Measurements from ENCODE around the gene PXDC1. TPM values are rescaled to one million over a fixed set of nuclear protein-coding genes. Genes with fewer than 3 reads are reported as not detected.
"Not testable (repeated sequence)": the region's sequence is repeated elsewhere in the genome, so short reads cannot be mapped to it uniquely, and the experiment has no call there.

The PXDC1 gene
- total RNA-seq, 5 donors from 2014 or later (not counting 1 experiment from before 2014, with no cell fraction given): 0.30 to 1.2 (median 0.41) TPM

DNA sequence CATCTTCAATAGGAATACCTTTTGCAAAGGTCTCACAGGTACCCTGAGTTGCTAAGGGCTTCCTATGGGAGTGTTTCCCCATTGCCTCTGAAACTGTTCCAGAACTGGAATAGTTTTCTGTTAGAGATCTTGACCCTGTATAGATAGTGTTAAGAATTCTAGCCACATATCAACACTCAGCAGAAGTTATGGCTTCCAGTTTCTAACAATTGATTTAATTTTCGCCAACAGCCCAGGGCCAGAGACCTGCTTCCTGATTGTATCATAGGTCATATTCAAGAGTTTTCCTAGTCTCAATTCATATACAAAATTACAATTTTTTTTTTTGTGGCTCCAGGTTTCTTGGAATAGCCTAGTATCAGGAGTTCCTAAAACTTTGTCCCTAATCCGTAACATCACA, 61.0 kb downstream of the PXDC1 start:
- Histone ChIP-seq H3K4me3 (ENCODE audit: control insufficient read depth in 1 of 2, extremely low read depth in 1 of 2, low read length in 1 of 2) (no peak overlapping the region), H3K27me3 (replicated peaks in 1 of 2; ENCODE audit: control insufficient read depth in 2 of 2, extremely low read depth in 1 of 2, insufficient read depth in 2 of 2, low read length in 1 of 2) (no peaks in the 10 kb centered on the region), H3K4me1 (ENCODE audit: control insufficient read depth in 1 of 2, extremely low read depth in 1 of 2, insufficient read depth in 2 of 2, low read length in 2 of 2) (no peaks in the 10 kb centered on the region), H3K36me3 (ENCODE audit: control insufficient read depth in 2 of 2, extremely low read depth in 1 of 2, insufficient read depth in 1 of 2, low read length in 1 of 2) (no peaks in the 10 kb centered on the region), H3K9me3 (no peaks in the 10 kb centered on the region), H3K27ac (ENCODE audit: low read length) (no peak overlapping the region)
- peaks cover 0 to 6% (median 5%) of the 10 kb centered on the region in 3 donors for H3K4me1 Mint-ChIP-seq
- H3K9me3 Mint-ChIP-seq: no peaks in the 10 kb centered on the region
- DNase-seq (no peak), ATAC-seq (replicated peaks in 1 of 4) (no peak)
- POLR2A ChIA-PET: interaction anchor here in 1 of 2 donors (0.6 kb wide), 1 partner anchor 424 kb away, joined by 8 read pairs; no protein-coding TSS in a partner anchor
- H3K27me3 Mint-ChIP-seq: peaks cover 12% of the 10 kb centered on the region in 2 donors
- H3K27ac Mint-ChIP-seq: no peak overlapping the region
- H3K36me3 Mint-ChIP-seq: no peaks in the 10 kb centered on the region
- CTCF ChIA-PET: interaction anchor here (0.7 to 0.9 kb wide), 2 partner anchors 50 to 433 kb away, joined by 3 read pairs; no protein-coding TSS in a partner anchor
- H3K4me3 Mint-ChIP-seq: no peak overlapping the region
- WGBS (ENCODE audit: insufficient coverage): no CpG with 5 or more reads among the region's 2 CpGs

GRCh38 chr6:3687847-3688246, 63.7 kb downstream of the PXDC1 start:
- POLR2A ChIA-PET: no interaction called here

GRCh38 chr6:3683331-3683730, 68.2 kb downstream of the PXDC1 start:
- no peaks in the 10 kb centered on the region for H3K9me3 ChIP-seq
- no peak overlapping the region for H3K27ac Mint-ChIP-seq
- no peak for ATAC-seq (replicated peaks in 1 of 4)
- DNase-seq: no peak
- peaks cover 0 to 12% of the 10 kb centered on the region in 2 experiments for H3K27me3 ChIP-seq (replicated peaks in 1 of 2; ENCODE audit: control insufficient read depth in 2 of 2, extremely low read depth in 1 of 2, insufficient read depth in 2 of 2, low read length in 1 of 2)
- no peak overlapping the region for H3K27ac ChIP-seq (ENCODE audit: low read length)
- H3K4me3 Mint-ChIP-seq: no peak overlapping the region
- no peaks in the 10 kb centered on the region for H3K4me1 ChIP-seq (ENCODE audit: control insufficient read depth in 1 of 2, extremely low read depth in 1 of 2, insufficient read depth in 2 of 2, low read length in 2 of 2)
- peaks cover 0 to 7% (median 5%) of the 10 kb centered on the region in 3 donors for H3K9me3 Mint-ChIP-seq
- H3K36me3 ChIP-seq (ENCODE audit: control insufficient read depth in 2 of 2, extremely low read depth in 1 of 2, insufficient read depth in 1 of 2, low read length in 1 of 2): no peaks in the 10 kb centered on the region
- H3K4me1 Mint-ChIP-seq: peaks cover 0 to 6% (median 5%) of the 10 kb centered on the region in 3 donors
- ChIA-PET POLR2A (no interaction called here), CTCF (no interaction called here)
- H3K4me3 ChIP-seq (ENCODE audit: control insufficient read depth in 1 of 2, extremely low read depth in 1 of 2, low read length in 1 of 2): no peak overlapping the region
- no peaks in the 10 kb centered on the region for H3K36me3 Mint-ChIP-seq
- no CpG with 5 or more reads among the region's 6 CpGs for WGBS (ENCODE audit: insufficient coverage)
- peaks cover 20 to 41% of the 10 kb centered on the region in 2 donors for H3K27me3 Mint-ChIP-seq

More at GRCh38 chr6:3687847-3688246, 63.7 kb downstream of the PXDC1 start:
- Histone ChIP-seq H3K9me3 (no peaks in the 10 kb centered on the region), H3K27me3 (replicated peaks in 1 of 2; ENCODE audit: control insufficient read depth in 2 of 2, extremely low read depth in 1 of 2, insufficient read depth in 2 of 2, low read length in 1 of 2) (no peaks in the 10 kb centered on the region), H3K4me1 (ENCODE audit: control insufficient read depth in 1 of 2, extremely low read depth in 1 of 2, insufficient read depth in 2 of 2, low read length in 2 of 2) (no peaks in the 10 kb centered on the region), H3K4me3 (ENCODE audit: control insufficient read depth in 1 of 2, extremely low read depth in 1 of 2, low read length in 1 of 2) (no peak overlapping the region), H3K36me3 (ENCODE audit: control insufficient read depth in 2 of 2, extremely low read depth in 1 of 2, insufficient read depth in 1 of 2, low read length in 1 of 2) (no peaks in the 10 kb centered on the region), H3K27ac (ENCODE audit: low read length) (no peak overlapping the region)
- H3K36me3 Mint-ChIP-seq: no peaks in the 10 kb centered on the region
- 60% methylated on average over 1 of the region's 1 CpG for whole genome bisulfite sequencing (ENCODE audit: insufficient coverage)
- CTCF ChIA-PET: no interaction called here
- no peak overlapping the region for H3K4me3 Mint-ChIP-seq
- DNase-seq (peak in 1 of 35 experiments; percentile 5), ATAC-seq (replicated peaks in 1 of 4) (no peak)
- no peak overlapping the region for H3K27ac Mint-ChIP-seq
- no peaks in the 10 kb centered on the region for H3K9me3 Mint-ChIP-seq
- peaks cover 17 to 18% of the 10 kb centered on the region in 2 donors for H3K27me3 Mint-ChIP-seq
- H3K4me1 Mint-ChIP-seq: peaks cover 0 to 6% (median 5%) of the 10 kb centered on the region in 3 donors

- Mint-ChIP-seq H3K4me1 (no peaks in the 10 kb centered on the region), H3K27ac (no peak overlapping the region), H3K9me3 (peaks cover 6 to 8% (median 7%) of the 10 kb centered on the region in 3 donors), H3K36me3 (no peaks in the 10 kb centered on the region), H3K27me3 (peaks cover 18 to 53% of the 10 kb centered on the region in 2 donors), H3K4me3 (no peak overlapping the region)
- no peak overlapping the region for H3K27ac ChIP-seq (ENCODE audit: low read length)
- POLR2A ChIA-PET: interaction anchor here in 1 of 2 donors (0.6 kb wide), 1 partner anchor 120 kb away, joined by 3 read pairs; no protein-coding TSS in a partner anchor
- ATAC-seq (replicated peaks in 1 of 4) (no peak), DNase-seq (no peak)
- no peak overlapping the region for H3K4me3 ChIP-seq (ENCODE audit: control insufficient read depth in 1 of 2, extremely low read depth in 1 of 2, low read length in 1 of 2)
- 100% methylated on average over 2 of the region's 4 CpGs for WGBS (ENCODE audit: insufficient coverage)
- CTCF ChIA-PET: no interaction called here
- H3K4me1 ChIP-seq (ENCODE audit: control insufficient read depth in 1 of 2, extremely low read depth in 1 of 2, insufficient read depth in 2 of 2, low read length in 2 of 2): no peaks in the 10 kb centered on the region
- H3K27me3 ChIP-seq (replicated peaks in 1 of 2; ENCODE audit: control insufficient read depth in 2 of 2, extremely low read depth in 1 of 2, insufficient read depth in 2 of 2, low read length in 1 of 2): peaks cover 0 to 16% of the 10 kb centered on the region in 2 experiments
- H3K9me3 ChIP-seq: no peaks in the 10 kb centered on the region
- H3K36me3 ChIP-seq (ENCODE audit: control insufficient read depth in 2 of 2, extremely low read depth in 1 of 2, insufficient read depth in 1 of 2, low read length in 1 of 2): no peaks in the 10 kb centered on the region
These were observed 72.6 kb downstream of the PXDC1 start for GRCh38 chr6:3678946-3679345.

DNA sequence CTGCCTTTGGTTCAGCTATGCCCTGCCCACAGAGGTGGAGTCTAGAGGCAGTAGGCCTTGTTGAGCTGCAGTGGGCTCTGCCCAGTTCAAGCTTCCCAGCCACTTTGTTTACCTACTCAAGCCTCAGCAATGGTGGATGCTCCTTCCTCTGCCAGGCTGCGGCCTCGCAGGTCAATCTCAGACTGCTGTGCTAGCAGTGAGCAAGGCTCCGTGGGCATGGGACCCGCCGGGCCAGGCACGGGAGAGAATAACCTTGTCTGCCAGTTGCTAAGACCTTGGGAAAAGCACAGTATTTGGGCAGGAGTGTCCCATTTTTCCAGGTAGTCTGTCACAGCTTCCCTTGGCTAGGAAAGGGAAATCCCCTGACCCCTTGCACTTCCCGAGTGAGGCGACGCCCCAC, 73.8 kb downstream of the PXDC1 start:
- DNase-seq; H3K36me3 ChIP-seq (ENCODE audit: control insufficient read depth in 2 of 2, extremely low read depth in 1 of 2, insufficient read depth in 1 of 2, low read length in 1 of 2); H3K4me1 Mint-ChIP-seq; H3K36me3 Mint-ChIP-seq; ATAC-seq (replicated peaks in 1 of 4); POLR2A ChIA-PET; H3K9me3 ChIP-seq; H3K4me3 Mint-ChIP-seq; H3K4me3 ChIP-seq (ENCODE audit: control insufficient read depth in 1 of 2, extremely low read depth in 1 of 2, low read length in 1 of 2); H3K27ac ChIP-seq (ENCODE audit: low read length); H3K9me3 Mint-ChIP-seq; H3K27ac Mint-ChIP-seq; H3K4me1 ChIP-seq (ENCODE audit: control insufficient read depth in 1 of 2, extremely low read depth in 1 of 2, insufficient read depth in 2 of 2, low read length in 2 of 2); CTCF ChIA-PET: not testable (repeated sequence)
- WGBS (ENCODE audit: insufficient coverage): 98% methylated on average over 6 of the region's 9 CpGs
- peaks cover 0 to 16% of the 10 kb centered on the region in 2 experiments for H3K27me3 ChIP-seq (replicated peaks in 1 of 2; ENCODE audit: control insufficient read depth in 2 of 2, extremely low read depth in 1 of 2, insufficient read depth in 2 of 2, low read length in 1 of 2)
- peaks cover 13 to 47% of the 10 kb centered on the region in 2 donors for H3K27me3 Mint-ChIP-seq

- H3K27me3 Mint-ChIP-seq: peaks cover 13 to 44% of the 10 kb centered on the region in 2 donors
- H3K4me1 ChIP-seq (ENCODE audit: control insufficient read depth in 1 of 2, extremely low read depth in 1 of 2, insufficient read depth in 2 of 2, low read length in 2 of 2); H3K9me3 ChIP-seq; H3K4me1 Mint-ChIP-seq; DNase-seq; H3K27ac Mint-ChIP-seq; H3K36me3 Mint-ChIP-seq; H3K9me3 Mint-ChIP-seq; H3K4me3 ChIP-seq (ENCODE audit: control insufficient read depth in 1 of 2, extremely low read depth in 1 of 2, low read length in 1 of 2); ATAC-seq (replicated peaks in 1 of 4); H3K36me3 ChIP-seq (ENCODE audit: control insufficient read depth in 2 of 2, extremely low read depth in 1 of 2, insufficient read depth in 1 of 2, low read length in 1 of 2); POLR2A ChIA-PET; H3K27ac ChIP-seq (ENCODE audit: low read length); CTCF ChIA-PET; H3K4me3 Mint-ChIP-seq: not testable (repeated sequence)
- H3K27me3 ChIP-seq (replicated peaks in 1 of 2; ENCODE audit: control insufficient read depth in 2 of 2, extremely low read depth in 1 of 2, insufficient read depth in 2 of 2, low read length in 1 of 2): peaks cover 0 to 16% of the 10 kb centered on the region in 2 experiments
- WGBS (ENCODE audit: insufficient coverage): no CpG with 5 or more reads among the region's 1 CpG
These were observed 74.2 kb downstream of the PXDC1 start for GRCh38 chr6:3677351-3677750.

Data from T-cell (primary cell).